UCSD-AML1 (cell line): ENCODE results near the gene OPN4.

Source experiments
- DNase-seq: peaks from one replicate; lab custom pipeline; 2025; ENCODE audit not compliant: unreplicated experiment; lab: John Stamatoyannopoulos, UW

OPN4 gene

GRCh38 chr10:86715836-86716235, 61.5 kb downstream of the OPN4 start:
- no peak for DNase-seq
